ENCODE data around the gene CHD9.

The CHD9 gene

DNA sequence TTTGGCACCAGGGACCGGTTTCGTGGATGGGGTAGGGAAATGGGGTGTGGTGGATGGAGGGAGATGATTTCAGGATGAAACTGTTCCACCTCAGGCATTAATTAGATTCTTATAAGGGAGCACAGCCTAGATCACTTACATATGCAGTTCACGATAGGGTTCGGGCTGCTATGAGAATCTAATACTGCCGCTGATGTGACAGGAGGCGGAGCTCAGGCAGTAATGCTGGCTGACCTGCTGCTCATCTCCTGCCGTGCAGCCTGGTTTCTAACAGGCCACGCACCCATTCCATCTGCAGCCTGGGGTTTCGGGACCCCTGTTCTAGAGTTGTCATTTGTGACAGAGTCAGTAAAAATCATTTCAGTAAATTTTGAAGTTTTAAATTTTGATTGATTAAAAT, 99.7 kb downstream of the CHD9 start:
- H4K20me1 ChIP-seq (ENCODE audit: insufficient read depth, low read length) = no peaks in the 10 kb centered on the region
- H3K4me3 ChIP-seq (ENCODE audit: low read length) = no peak overlapping the region
- no peaks in the 10 kb centered on the region for H3K9me3 ChIP-seq (replicated peaks; ENCODE audit: insufficient read depth, low read length)
- H3K36me3 ChIP-seq (replicated peaks; ENCODE audit: insufficient read depth, low read length) = no peaks in the 10 kb centered on the region; the same call in 1 of the 2 replicates
- H3K27me3 ChIP-seq (replicated peaks; ENCODE audit: insufficient read depth, low read length) = no peaks in the 10 kb centered on the region
- H3F3A ChIP-seq (ENCODE audit: insufficient read depth, low read length) = no peaks in the 10 kb centered on the region
- H3K9me2 ChIP-seq (replicated peaks; ENCODE audit: insufficient read depth, low read length) = no peaks in the 10 kb centered on the region
- no peak overlapping the region for H3K4me2 ChIP-seq (ENCODE audit: low read depth, low read length)
- no peak overlapping the region for H3K9ac ChIP-seq (ENCODE audit: low read length)
- H3K79me2 ChIP-seq (ENCODE audit: low read length) = peaks cover 21% of the 10 kb centered on the region
- no peak overlapping the region for H2AFZ ChIP-seq (ENCODE audit: low read length)
- no peak for DNase-seq
- no peaks in the 10 kb centered on the region for H3K4me1 ChIP-seq (ENCODE audit: low read length)
- TF ChIP-seq, protein P1, sequence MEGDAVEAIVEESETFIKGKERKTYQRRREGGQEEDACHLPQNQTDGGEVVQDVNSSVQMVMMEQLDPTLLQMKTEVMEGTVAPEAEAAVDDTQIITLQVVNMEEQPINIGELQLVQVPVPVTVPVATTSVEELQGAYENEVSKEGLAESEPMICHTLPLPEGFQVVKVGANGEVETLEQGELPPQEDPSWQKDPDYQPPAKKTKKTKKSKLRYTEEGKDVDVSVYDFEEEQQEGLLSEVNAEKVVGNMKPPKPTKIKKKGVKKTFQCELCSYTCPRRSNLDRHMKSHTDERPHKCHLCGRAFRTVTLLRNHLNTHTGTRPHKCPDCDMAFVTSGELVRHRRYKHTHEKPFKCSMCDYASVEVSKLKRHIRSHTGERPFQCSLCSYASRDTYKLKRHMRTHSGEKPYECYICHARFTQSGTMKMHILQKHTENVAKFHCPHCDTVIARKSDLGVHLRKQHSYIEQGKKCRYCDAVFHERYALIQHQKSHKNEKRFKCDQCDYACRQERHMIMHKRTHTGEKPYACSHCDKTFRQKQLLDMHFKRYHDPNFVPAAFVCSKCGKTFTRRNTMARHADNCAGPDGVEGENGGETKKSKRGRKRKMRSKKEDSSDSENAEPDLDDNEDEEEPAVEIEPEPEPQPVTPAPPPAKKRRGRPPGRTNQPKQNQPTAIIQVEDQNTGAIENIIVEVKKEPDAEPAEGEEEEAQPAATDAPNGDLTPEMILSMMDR (IDR thresholded peaks at IDR 0.05; ENCODE audit: low read length) = no peak
- H3K27ac ChIP-seq (ENCODE audit: low read length) = no peak overlapping the region

DNA sequence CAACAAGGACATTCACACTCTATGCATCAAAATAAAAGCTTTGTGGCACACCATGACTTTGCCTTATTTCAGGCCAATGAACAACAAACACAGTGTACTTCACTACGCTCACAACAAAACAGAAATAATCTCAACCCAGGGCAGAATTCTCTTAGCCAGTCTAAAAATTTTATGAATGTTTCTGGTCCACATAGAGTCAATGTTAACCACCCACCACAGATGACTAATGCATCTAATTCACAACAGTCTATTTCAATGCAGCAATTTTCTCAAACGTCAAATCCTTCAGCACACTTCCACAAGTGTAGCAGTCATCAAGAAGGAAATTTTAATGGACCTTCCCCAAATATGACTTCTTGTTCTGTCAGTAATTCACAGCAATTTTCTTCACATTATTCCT, 101.7 kb downstream of the CHD9 start:
- Histone ChIP-seq H3K9me2 (replicated peaks; ENCODE audit: insufficient read depth, low read length) (no peaks in the 10 kb centered on the region), H3K36me3 (replicated peaks; ENCODE audit: insufficient read depth, low read length) (no peaks in the 10 kb centered on the region; the same call in 1 of the 2 replicates), H3K79me2 (ENCODE audit: low read length) (peaks cover 23% of the 10 kb centered on the region), H3F3A (ENCODE audit: insufficient read depth, low read length) (no peaks in the 10 kb centered on the region), H3K27me3 (replicated peaks; ENCODE audit: insufficient read depth, low read length) (no peaks in the 10 kb centered on the region), H3K4me3 (ENCODE audit: low read length) (no peak overlapping the region), H3K4me2 (ENCODE audit: low read depth, low read length) (no peak overlapping the region), H3K27ac (ENCODE audit: low read length) (no peak overlapping the region), H2AFZ (ENCODE audit: low read length) (no peak overlapping the region), H3K4me1 (ENCODE audit: low read length) (no peaks in the 10 kb centered on the region), H3K9me3 (replicated peaks; ENCODE audit: insufficient read depth, low read length) (no peaks in the 10 kb centered on the region), H4K20me1 (ENCODE audit: insufficient read depth, low read length) (no peaks in the 10 kb centered on the region), H3K9ac (ENCODE audit: low read length) (no peak overlapping the region)
- TF ChIP-seq, protein P1 (IDR thresholded peaks at IDR 0.05; ENCODE audit: low read length) = no peak
- TF ChIP-seq EZH2phosphoT487 (IDR thresholded peaks at IDR 0.05; ENCODE audit: low read length) = no peak
- no peak for TF ChIP-seq EZH2 (optimal IDR thresholded peaks at IDR 0.05; ENCODE audit: low read depth, low read length)
- DNase-seq = no peak

DNA sequence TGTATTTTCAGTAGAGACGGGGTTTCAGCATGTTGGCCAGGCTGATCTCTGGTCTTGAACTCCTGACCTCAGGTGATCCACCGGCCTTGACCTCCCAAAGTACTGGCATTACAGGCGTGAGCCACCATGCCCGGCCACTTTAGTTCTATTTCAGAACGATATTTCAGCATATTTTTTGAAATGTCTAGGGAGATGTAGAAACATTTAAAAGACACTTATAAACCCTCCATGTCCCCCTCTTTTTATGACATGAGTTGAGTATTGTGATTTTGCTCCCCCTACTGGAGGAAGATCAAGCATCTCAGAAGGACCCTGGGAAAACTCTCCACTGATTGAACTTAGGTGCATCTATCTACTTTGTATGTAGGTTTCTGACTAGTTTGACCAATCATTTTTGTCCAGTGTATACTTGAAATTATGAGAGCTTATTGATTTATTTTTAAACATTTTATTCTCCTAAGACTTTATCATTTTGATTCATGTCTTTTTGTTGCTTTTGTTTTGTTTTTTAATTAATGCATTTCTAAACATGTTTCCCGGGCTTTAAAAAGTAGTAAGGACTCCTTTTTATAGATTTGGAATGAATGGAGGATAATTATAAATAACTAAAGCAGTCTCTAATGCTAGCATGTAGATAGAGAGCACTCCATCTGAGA, 105.1 kb downstream of the CHD9 start:
- H3K36me3 ChIP-seq (replicated peaks; ENCODE audit: insufficient read depth, low read length) = no peaks in the 10 kb centered on the region; the same call in 1 of the 2 replicates
- H2AFZ ChIP-seq (ENCODE audit: low read length) = no peak overlapping the region
- no peaks in the 10 kb centered on the region for H3K4me1 ChIP-seq (ENCODE audit: low read length)
- H3K4me3 ChIP-seq (ENCODE audit: low read length) = no peak overlapping the region
- H3K4me2 ChIP-seq (ENCODE audit: low read depth, low read length) = no peak overlapping the region
- H3K9me2 ChIP-seq (replicated peaks; ENCODE audit: insufficient read depth, low read length) = no peaks in the 10 kb centered on the region
- no peak overlapping the region for H3K9ac ChIP-seq (ENCODE audit: low read length)
- H3F3A ChIP-seq (ENCODE audit: insufficient read depth, low read length) = no peaks in the 10 kb centered on the region
- DNase-seq = peak; percentile 58
- no peaks in the 10 kb centered on the region for H4K20me1 ChIP-seq (ENCODE audit: insufficient read depth, low read length)
- H3K79me2 ChIP-seq (ENCODE audit: low read length) = peaks cover 14% of the 10 kb centered on the region; the same call in 1 of the 2 replicates
- H3K27ac ChIP-seq (ENCODE audit: low read length) = no peak overlapping the region
- no peaks in the 10 kb centered on the region for H3K9me3 ChIP-seq (replicated peaks; ENCODE audit: insufficient read depth, low read length)
- no peaks in the 10 kb centered on the region for H3K27me3 ChIP-seq (replicated peaks; ENCODE audit: insufficient read depth, low read length)
- TF ChIP-seq EZH2 (optimal IDR thresholded peaks at IDR 0.05; ENCODE audit: low read depth, low read length) (no peak), EZH2phosphoT487 (IDR thresholded peaks at IDR 0.05; ENCODE audit: low read length) (no peak)
- TF ChIP-seq, protein P1 (IDR thresholded peaks at IDR 0.05; ENCODE audit: low read length) = peak; percentile 70

Data from MM.1S (cell line).